Activated T-cell treated with anti-CD3 and anti-CD28 coated beads for 1 hour (primary cell): Measurements from ENCODE around the gene EVX1.

Experiments used
- DNase-seq: peaks from one replicate; pipeline ENCODE4 v3.0.0-alpha.2; 2020; ENCODE audit warnings: low read depth

EVX1 gene

GRCh38 chr7:27249724-27250556 lies 7.3 kb downstream of the EVX1 start:
- DNase-seq: no peak

GRCh38 chr7:27250557-27251070 lies 8.0 kb downstream of the EVX1 start:
- DNase-seq: no peak

GRCh38 chr7:27251136-27251651 lies 8.6 kb downstream of the EVX1 start:
- no peak for DNase-seq

- DNase-seq: no peak
Measured at GRCh38 chr7:27251652-27252590, 9.3 kb downstream of the EVX1 start.

- no peak for DNase-seq
Measured at GRCh38 chr7:27254625-27255024, 12.0 kb downstream of the EVX1 start.

- no peak for DNase-seq
Measured at GRCh38 chr7:27260211-27260610, 17.6 kb downstream of the EVX1 start.

- DNase-seq: no peak
Measured at GRCh38 chr7:27262121-27262520, 19.5 kb downstream of the EVX1 start.

GRCh38 chr7:27263781-27264180 lies 21.2 kb downstream of the EVX1 start:
- DNase-seq: no peak

- no peak for DNase-seq
Measured at GRCh38 chr7:27269455-27269854, 26.9 kb downstream of the EVX1 start.

- DNase-seq: no peak
Measured at GRCh38 chr7:27271384-27271783, 28.8 kb downstream of the EVX1 start.

- no peak for DNase-seq
Measured at GRCh38 chr7:27277628-27278027, 35.0 kb downstream of the EVX1 start.

- no peak for DNase-seq
Measured at GRCh38 chr7:27283558-27283957, 41.0 kb downstream of the EVX1 start.

- DNase-seq: no peak
Measured at GRCh38 chr7:27295236-27295635, 52.6 kb downstream of the EVX1 start.

GRCh38 chr7:27297356-27297755 lies 54.8 kb downstream of the EVX1 start:
- no peak for DNase-seq
